GM18508 (cell line): ENCODE measurements around the gene USP7.

Experiments
- ATAC-seq: cut with Tn5 transposase; IDR thresholded peaks from one replicate; pipeline ENCODE4 v1.9.1; 2021; ENCODE audit warnings: moderate number of reproducible peaks; ENCODE audit not compliant: insufficient read depth, unreplicated experiment

The USP7 gene

DNA sequence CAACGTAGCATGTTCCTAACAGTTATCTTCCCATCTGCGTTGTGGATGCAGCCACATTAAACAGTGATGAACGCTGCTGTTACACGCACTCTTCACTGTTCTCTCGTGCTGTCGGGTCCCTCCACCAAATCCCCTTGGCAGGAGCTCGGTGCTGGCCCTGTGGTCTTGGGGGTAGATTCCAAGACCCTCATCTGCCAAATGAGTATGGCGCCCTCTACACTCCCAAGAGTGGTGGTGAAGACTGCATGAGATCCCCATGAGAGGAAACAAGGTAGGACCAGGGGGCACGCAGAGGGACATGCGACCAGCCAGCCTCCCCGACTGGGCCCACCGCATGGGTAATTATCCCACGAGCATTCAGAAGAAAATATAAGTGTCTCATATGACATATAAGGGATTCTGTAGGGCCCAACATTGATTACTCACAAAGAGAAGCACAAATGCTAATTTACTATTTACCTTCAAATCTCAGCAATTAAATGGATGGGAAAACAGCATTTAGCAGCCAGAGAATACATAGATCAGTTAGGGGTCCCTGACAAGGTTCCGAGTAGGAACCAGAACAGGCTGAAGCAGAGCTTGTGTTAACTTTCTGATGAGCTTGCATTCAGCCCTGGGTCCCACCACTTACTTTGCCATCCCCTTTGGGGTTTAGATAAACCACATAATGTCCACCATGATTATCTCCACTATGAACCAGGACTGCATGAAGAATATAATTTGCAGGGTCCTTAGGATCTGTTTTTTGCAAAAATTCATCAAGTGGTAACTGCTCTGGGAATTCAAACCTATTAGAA, 57.7 kb downstream of the USP7 start:
- no peak for ATAC-seq

DNA sequence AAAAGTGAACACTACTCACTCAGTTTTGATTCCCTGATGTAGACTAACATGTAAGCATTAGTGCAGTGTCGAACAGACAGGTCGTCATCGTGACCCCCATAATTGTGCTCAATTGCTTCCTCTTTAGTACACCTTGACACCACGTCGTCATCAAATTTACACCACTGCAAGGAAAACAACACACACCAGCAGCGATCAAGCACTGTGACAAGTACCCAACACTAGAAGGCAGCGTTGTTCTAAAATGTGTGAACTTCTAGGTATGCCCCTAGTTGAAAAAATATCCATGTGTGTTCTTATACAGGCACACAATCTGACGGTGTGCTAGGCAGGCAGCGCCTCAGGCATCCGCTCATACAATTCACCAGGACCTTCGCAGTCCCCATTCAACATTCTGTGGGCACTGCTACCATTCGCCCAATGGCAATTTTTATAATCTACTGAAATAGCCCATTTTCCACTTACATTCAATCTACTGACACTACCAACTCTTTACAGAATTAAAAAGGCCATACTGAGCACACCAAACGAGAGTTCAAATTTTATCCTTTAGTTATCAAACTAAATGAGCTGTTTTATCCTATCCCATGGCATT, 58.4 kb downstream of the USP7 start:
- no peak for ATAC-seq

DNA sequence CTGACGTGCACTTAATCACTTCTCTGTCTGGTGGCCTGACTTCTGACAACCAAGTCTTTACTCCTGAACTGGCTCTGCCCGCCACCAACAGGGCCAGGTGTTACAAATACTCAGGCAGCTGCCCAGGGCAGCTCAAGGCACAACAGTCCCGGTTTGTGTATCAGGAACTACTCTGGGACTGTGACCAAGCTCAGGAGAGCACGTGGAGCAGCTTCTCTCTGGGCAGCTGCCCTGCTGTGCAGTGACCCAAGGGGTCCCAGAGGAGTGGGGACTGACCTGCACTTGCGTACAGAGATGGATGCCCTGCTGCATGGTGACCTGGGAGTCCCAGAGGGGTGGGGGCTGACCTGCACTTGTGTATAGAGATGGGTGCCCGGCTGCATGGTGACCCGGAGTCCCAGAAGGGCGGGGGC, 59.7 kb downstream of the USP7 start:
- no peak for ATAC-seq

- ATAC-seq, result no peak
Measured at GRCh38 chr16:8903004-8903403, 60.7 kb downstream of the USP7 start.

DNA sequence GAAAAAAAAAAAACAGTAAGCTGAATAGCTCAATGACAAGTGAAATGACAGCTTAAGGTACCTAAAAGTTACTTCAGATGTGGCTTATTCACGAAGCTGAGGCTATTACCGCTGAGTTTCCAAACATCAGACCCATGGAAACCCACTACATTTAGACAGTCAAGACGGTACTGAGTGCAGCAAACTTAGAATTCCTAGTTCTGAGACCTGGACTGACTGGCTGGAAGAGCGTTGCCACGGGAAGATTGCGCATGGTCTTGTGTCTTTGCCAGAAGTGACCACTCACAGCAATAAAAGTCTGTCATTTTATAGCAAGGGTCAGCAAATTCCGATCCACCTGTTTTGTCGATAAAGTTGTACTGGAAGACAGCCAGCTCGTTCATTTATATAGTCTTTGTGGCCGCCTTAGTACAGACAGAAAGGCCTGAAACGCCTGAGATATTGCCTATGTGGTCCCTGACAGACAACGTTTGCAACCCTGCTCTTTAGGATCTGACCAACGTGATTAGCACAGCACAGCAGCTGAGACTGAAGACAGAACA, 62.3 kb downstream of the USP7 start:
- ATAC-seq, result no peak

DNA sequence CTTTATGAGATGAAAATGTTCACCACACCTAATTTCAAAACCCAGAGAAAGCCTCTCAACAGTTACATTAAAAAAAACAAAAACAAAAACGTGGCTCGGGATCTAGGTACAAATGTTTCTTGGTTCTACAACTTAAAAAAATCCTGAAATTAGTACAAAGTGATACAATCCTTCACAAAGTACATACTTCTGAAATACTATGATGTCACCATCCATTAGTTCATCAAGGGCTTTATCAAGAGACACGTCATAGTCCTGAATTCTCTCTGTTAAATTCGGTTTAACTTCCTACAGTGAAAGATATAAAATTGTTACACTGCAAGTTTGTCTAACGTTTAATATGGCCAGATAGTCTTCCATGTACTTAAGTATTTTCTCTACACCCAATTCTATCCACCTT, 63.4 kb downstream of the USP7 start:
- no peak for ATAC-seq

- no peak for ATAC-seq
Measured at GRCh38 chr16:8899709-8900317, 63.9 kb downstream of the USP7 start.

DNA sequence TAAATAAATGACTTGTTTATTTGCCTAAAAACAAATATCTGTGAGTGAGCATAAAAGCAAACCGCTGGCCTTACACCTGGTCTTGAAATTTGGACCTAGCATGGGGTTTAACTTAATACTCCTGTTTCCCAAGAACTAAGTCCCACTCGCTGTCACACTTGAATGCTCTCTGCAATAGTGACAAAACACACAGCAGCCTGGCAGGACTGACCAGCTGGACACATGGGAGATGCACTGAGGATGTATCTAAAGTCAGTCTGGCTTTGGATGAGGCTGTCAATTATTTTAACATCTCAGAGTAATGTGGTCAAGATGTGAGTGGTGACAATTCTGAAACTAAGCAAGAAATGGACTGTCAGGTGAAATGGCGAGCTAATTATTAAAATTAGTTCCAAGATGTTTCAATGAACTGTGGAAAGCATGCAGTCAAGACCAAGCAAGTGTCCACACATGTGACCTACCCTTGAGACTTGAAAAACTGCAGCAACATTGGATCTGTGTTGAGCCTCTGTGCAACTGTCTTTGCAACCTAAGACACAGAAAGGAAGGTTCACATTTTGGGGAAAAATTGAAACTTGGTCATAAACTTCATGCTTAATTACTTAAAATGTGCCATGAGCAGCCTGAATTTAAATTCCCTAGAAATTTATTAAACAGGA, 64.9 kb downstream of the USP7 start:
- no peak for ATAC-seq

DNA sequence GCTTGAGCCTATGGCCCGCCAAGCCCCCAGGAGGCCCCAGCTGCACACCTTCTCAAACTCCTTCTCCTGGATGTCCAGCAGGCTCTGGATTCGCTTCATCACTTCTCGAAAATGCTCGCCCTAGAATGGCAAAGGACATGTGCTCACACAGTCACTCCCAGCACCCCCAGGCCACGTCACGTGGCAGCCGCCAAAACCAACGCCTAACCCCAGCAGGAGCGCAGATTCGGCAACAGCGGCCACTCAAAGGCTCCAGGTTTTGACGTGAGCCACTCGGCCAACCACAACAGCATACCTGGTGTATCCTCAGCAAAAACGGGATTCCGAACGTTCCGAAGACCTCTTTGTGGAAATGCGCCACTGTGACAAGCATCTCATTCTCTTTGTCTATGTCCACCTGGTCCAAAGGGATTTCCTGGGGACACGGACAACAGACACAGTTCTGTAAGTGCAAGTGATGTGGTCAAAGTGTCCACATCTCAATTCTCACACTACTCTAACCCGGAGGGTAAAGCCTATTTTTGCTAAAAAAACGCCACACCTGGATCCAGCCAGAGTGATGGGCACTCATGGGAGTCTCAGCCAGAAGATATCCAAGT, 68.9 kb downstream of the USP7 start:
- no peak for ATAC-seq

GRCh38 chr16:8893976-8894690, 69.6 kb downstream of the USP7 start:
- ATAC-seq, result no peak

DNA sequence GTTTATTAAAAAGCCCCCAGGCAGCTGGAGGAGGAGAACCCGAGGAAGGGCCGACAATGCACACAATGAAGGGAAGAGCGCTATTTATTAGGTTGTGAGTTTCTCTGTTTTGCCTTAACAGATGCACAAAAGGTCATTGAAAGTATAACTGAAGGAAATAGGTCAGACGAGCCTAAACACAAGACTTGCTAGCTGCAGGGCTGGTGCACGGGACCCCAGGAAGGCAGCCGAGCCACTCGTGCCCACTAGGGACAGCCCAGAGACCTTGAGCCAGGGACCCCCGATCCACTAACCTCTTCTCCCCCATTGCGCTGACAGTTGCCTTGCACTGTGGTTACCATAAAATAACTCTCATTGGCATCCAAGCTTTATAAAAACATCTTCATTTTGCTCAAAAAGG, 70.3 kb downstream of the USP7 start:
- no peak for ATAC-seq

DNA sequence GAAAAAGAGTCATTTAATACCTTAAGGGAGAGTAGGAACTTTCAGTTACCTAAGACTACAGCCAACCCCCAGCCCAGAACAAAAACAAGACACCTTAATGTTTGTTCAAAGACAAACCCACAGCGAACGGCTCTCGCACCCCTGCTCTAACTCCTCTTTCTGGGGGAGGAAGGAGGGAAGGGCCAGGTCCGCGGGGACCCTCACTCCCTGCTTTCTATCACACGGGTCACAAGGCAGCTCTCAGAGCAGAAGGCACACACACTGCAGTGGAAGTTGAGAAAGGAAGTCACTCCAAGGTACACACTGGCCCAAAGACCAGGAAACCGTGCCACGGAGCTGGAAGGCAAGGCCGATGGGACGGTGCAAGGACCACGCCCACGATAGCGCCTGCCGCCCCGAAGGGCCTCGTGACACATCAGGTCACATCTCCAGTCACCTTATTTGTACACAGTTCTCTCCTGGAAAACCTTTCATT, 71.6 kb downstream of the USP7 start:
- ATAC-seq, result peak; percentile 17

DNA sequence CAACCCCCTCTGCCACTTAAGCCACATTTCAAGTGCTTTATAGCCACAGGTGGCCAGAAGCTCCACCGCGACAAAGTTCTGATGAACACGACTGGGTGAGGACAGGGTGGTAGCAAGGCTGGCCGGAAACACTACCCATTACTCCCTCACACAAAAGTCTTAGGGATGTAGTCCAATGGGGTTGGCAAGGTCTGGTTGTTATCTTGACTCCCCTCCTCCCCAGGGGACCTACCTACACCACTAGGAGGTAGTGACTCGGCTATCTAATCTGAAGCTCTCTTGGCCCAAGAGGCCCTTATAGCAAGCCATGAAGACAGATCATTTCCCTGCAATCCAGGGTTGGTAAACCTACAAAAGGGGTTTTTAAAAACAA, 73.2 kb downstream of the USP7 start:
- ATAC-seq, result no peak

DNA sequence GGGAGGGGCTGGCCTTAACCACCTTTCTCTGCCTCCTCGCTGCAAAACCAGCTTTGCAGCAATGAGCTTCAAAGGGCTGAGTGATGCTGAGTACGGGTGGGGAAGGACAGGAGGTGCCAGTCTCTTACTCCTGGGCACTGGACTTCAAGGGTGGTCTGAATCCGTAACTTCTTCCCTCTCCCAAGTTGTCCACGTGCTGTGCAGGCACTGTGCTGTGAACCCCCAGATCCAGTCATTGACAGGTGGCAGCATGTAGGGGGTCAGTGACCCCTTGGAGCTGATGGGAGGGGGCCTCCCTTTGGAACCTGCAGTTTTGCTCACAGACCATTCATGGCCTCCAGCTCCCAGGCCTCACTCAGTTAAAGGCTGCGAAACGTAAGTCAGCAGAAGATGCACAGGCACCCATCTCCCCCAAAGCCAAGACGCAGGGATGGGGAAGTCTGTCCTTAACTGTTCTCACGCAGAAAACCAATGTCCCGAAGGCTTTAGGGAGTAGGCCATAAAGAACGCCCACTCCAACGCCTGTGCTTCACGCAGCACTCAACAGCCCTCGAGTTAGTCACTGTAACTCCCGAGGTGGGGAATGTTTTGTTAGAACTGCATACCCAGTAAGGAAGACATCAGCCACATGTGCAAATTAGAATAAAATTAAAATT, 73.7 kb downstream of the USP7 start:
- no peak for ATAC-seq

GRCh38 chr16:8888951-8889892, 74.5 kb downstream of the USP7 start:
- no peak for ATAC-seq

GRCh38 chr16:8887952-8888560, 75.7 kb downstream of the USP7 start:
- ATAC-seq, result no peak

DNA sequence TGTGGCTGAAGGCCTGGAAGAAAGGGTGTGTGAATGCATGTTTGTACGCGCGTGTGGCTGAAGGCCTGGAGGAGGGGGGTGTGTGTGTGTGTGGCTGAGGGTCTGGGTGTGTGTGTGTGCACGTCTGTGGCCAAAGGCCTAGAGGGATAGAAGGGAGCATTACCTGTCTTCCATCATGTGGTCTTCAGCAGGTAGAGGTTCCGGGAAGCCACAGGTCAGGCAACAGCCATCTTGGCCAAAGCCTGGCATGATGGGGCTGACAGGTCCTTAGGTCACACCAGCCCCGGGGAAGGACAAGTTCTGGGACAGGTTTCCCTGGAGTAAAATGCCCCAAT, 76.3 kb downstream of the USP7 start:
- no peak for ATAC-seq
